ENCODE data around the gene CYP8B1.

CYP8B1 gene

GRCh38 chr3:42851228-42851834 is 24.3 kb downstream of the CYP8B1 start:
- DNase-seq: no peak

GRCh38 chr3:42850263-42850662 is 25.4 kb downstream of the CYP8B1 start:
- no peak for DNase-seq

GRCh38 chr3:42849017-42849416 is 26.7 kb downstream of the CYP8B1 start:
- DNase-seq: no peak

- DNase-seq: no peak
Observed at GRCh38 chr3:42847731-42848130, 27.9 kb downstream of the CYP8B1 start.

GRCh38 chr3:42846685-42847522 is 28.8 kb downstream of the CYP8B1 start:
- no peak for DNase-seq

- DNase-seq: no peak
Observed at GRCh38 chr3:42844815-42845214, 30.9 kb downstream of the CYP8B1 start.

- DNase-seq: no peak
Observed at GRCh38 chr3:42844412-42844713, 31.3 kb downstream of the CYP8B1 start.

- no peak for DNase-seq
Observed at GRCh38 chr3:42843713-42844411, 31.8 kb downstream of the CYP8B1 start.

- no peak for DNase-seq
Observed at GRCh38 chr3:42841332-42841731, 34.3 kb downstream of the CYP8B1 start.

GRCh38 chr3:42839616-42840015 is 36.1 kb downstream of the CYP8B1 start:
- DNase-seq: peak; percentile 9 to 21

- DNase-seq: no peak
Observed at GRCh38 chr3:42838571-42838970, 37.1 kb downstream of the CYP8B1 start.

GRCh38 chr3:42836150-42837123 is 39.2 kb downstream of the CYP8B1 start:
- no peak for DNase-seq

GRCh38 chr3:42831321-42831713 is 44.4 kb downstream of the CYP8B1 start:
- DNase-seq: peak; percentile 65 to 74

- no peak for DNase-seq
Observed at GRCh38 chr3:42830437-42831320, 45.0 kb downstream of the CYP8B1 start.

- no peak for DNase-seq
Observed at GRCh38 chr3:42829628-42830436, 45.8 kb downstream of the CYP8B1 start.

GRCh38 chr3:42829083-42829627 is 46.5 kb downstream of the CYP8B1 start:
- DNase-seq: no peak

- DNase-seq: no peak
Observed at GRCh38 chr3:42827654-42828053, 48.0 kb downstream of the CYP8B1 start.

GRCh38 chr3:42827023-42827422 is 48.7 kb downstream of the CYP8B1 start:
- DNase-seq: no peak

- DNase-seq: no peak
Observed at GRCh38 chr3:42826141-42826540, 49.5 kb downstream of the CYP8B1 start.

GRCh38 chr3:42823351-42823750 is 52.3 kb downstream of the CYP8B1 start:
- no peak for DNase-seq

GRCh38 chr3:42822828-42823227 is 52.9 kb downstream of the CYP8B1 start:
- DNase-seq: no peak

Data from activated CD4-positive, alpha-beta T cell treated with anti-CD3 and anti-CD28 coated beads for 4 hours (primary cell).